Left cardiac atrium (tissue), 4 donors: ENCODE measurements around the gene EVX2. TPM values are rescaled to one million over a fixed set of nuclear protein-coding genes. Genes with fewer than 3 reads are reported as not detected.
A peak's percentile ranks its signal among the peaks of the same experiment; 100 is the strongest.

Experiments used
- ATAC-seq, 2 donors: fragments of 200-7000 bp; cut with Tn5 transposase; one replicate each; pipeline ENCODE4 v1.9.1; 2020; ENCODE audit warnings: mild to moderate bottlenecking in 2 of 2, moderate library complexity in 2 of 2
- DNase-seq: peaks from one replicate; pipeline ENCODE4 v3.0.0-alpha.2; 2020
- intact Hi-C, 2 donors: fragments of 100-400 bp; cut with DNase I; formaldehyde crosslinking; loops; one replicate each; pipeline versions ENCODE4 v1.14.1 to v1.15.1; 2022 to 2023
- total RNA-seq, 2 donors: library from RNA; stranded (reverse); fragmentation: NEBNext Ultra II Directional; extraction: Animal tissue kit (Norgen Biotek cat#: 25700); gene quantifications; one replicate each; pipeline ENCODE4 v1.2.1, GENCODE V29; 2021
- donor health status: DM: no; HTN: yes; CAD: no.
- donor health status: DM: no; HTN: yes; CAD: no; lungs with severe emphysema.
- donor health status: DM: yes; HTN: yes; CAD: no.
- donor health status: Dilated cardiomyopathy.

EVX2 gene
- total RNA-seq, 2 donors from 2014 or later: not detected

GRCh38 chr2:176099728-176100546 is 16.2 kb upstream of the EVX2 start, which contains the start of gene HOXD12:
Gene HOXD12, plus strand, starts transcription at chr2:176099795. Its CDS starts 7 bp downstream, at chr2:176099802.
- no peak for DNase-seq
- no peak for ATAC-seq
- intact Hi-C loops: no loop called here

DNA sequence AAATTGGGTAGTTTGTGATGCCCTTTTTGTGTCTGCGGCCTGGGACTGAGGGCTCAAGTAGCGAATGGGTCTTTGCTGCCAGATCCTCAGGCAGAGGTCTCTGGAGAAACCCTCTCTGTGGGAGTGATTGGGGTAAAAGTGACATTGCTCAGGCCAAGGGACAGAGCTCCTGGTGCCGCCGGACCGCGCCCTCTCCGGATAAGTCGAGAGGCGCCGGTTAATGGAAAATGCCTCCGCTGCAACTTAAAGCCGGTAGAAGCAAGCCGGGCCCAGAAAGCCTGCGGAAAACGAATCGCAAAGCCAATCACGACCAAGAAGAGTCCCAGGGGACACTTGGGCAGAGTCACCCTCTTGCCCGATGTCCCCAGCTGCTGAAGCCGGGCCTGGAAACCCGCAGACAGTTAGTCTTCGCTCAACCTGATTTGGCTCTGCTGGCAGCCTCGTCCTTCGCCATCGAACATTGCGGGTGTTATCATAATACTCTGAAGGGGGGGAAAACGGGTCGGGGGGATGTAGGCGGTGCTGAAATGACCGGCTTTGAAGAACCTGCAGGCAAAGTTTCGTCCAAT is 15.5 kb upstream of the EVX2 start:
- ATAC-seq: no peak
- intact Hi-C loops: no loop called here
- DNase-seq: no peak

GRCh38 chr2:176098366-176099158 is 14.8 kb upstream of the EVX2 start:
- ATAC-seq: no peak
- DNase-seq: no peak
- intact Hi-C loops: no loop called here

DNA sequence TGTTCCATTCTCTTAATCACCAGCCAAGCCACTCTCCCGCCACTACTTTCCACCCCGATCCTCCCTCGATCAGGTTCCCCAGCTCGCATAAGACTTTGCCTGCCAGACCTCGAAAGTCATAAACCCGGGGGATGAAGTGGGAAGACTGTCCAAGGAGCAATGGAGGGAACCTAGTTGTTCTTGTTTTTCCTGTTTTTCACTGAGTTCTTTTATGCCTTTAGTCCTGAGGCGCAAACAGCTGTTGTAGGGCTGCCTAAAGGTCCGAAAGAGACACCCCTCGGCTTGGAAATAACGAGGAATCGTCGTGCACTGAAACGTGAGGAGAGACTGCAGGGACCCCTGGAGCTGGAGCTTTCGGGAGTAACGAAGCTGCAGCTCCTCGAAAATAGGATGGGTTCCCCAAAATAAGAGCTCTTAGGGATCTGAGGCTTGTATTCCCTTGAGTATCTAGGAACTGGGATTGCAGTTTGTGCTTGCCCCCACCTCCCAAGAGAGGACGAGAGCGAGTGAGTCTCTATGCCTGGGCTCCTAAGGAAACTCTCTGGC is 14.1 kb upstream of the EVX2 start:
- intact Hi-C loops: no loop called here
- ATAC-seq: no peak
- DNase-seq: no peak

DNA sequence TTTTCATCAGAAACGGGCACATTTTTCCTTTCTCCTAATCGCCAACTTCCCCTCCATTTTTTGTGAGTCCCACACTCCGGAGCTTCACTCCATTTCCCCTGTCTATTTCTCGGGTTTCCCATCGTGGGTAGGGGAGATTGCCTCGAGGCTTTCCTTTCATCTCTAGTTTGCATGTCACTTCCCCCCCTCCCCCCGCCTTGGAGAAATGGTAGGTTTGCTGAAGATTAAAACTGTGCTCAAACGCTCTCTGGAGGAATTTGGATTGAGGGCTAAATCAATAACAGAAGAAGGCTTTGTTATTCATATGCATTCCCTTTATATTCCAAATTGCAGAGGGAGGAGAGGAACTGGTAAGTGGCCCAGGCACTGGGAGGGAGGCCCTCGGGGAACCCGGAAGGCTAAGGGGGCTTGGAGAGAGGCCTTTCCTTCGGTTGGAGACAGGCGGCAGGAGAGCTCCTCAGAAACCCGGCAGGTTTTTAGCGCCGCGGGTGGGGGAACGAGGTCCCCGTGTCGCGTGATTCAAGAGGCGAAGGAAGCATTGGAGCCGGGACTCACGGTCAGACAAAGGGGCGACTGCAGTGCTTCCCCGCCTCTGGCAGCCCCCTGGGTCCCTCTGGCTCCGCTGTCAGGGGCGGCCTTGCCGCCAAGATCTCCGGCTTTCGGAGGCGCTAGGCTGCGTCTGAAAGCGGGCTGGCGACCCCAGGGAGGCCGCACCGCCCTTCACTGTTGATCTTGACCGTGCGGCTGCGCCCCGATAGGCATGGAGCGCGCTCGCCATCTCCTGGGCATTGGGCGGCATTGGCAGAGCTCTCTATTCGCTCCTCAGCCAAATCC is 13.4 kb upstream of the EVX2 start:
- intact Hi-C loops: no loop called here
- DNase-seq (peak; percentile 66), ATAC-seq (peak; percentile 85 to 92)

DNA sequence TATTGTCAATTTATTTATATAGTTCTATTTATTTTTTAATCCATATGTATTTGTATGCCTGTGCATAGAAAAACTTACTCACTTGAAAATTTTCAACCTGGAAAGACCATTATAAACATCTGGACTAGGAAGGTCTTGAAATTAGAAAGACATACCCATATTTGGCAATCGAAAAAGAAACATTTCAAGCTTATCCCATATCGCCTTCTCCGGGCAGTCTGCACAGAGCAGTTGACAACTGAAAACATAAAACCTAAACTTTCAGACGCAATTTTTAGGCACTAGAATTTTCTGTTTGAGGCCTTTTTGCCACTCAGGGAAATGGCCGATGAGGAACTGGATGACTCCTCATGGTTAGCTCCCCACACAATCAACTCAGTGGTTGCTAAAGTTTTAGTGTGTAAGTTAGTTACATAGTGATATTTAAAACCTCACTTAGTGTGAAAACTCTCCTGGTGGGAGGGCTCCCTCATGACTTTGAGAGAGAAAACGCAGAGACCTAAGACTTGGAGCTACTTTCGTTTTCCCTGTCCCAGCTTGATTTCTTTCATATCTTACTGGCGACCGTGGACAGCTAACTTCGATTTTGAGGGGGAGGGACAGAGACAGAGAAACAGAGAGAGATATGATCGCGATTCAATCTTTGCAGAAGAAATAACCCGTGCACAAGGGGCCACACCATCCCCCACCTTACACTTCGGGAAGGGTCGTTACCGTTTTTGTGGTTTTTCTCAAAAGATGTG is 12.7 kb upstream of the EVX2 start:
- ATAC-seq (no peak), DNase-seq (no peak)
- intact Hi-C loops: no loop called here

- intact Hi-C loops: no loop called here
- ATAC-seq: no peak
- no peak for DNase-seq
Observed at GRCh38 chr2:176095421-176095820, 11.7 kb upstream of the EVX2 start.

GRCh38 chr2:176094349-176094748 is 10.6 kb upstream of the EVX2 start:
- DNase-seq: no peak
- ATAC-seq: no peak
- intact Hi-C loops: no loop called here

- DNase-seq (no peak), ATAC-seq (no peak)
- intact Hi-C loops: no loop called here
Observed at GRCh38 chr2:176093898-176094249, 10.1 kb upstream of the EVX2 start.

GRCh38 chr2:176093145-176093897 is 9.6 kb upstream of the EVX2 start:
- no peak for DNase-seq
- intact Hi-C loops: no loop called here

GRCh38 chr2:176092270-176093144 is 8.7 kb upstream of the EVX2 start, which contains the start of gene HOXD13:
Gene HOXD13, plus strand, starts transcription at chr2:176092721. Its CDS starts 170 bp downstream, at chr2:176092891.
- ATAC-seq (peak in 1 of 2 donors; percentile 17), DNase-seq (no peak)
- intact Hi-C loops: no loop called here

More at GRCh38 chr2:176093145-176093897, 9.6 kb upstream of the EVX2 start:
- ATAC-seq: no peak

DNA sequence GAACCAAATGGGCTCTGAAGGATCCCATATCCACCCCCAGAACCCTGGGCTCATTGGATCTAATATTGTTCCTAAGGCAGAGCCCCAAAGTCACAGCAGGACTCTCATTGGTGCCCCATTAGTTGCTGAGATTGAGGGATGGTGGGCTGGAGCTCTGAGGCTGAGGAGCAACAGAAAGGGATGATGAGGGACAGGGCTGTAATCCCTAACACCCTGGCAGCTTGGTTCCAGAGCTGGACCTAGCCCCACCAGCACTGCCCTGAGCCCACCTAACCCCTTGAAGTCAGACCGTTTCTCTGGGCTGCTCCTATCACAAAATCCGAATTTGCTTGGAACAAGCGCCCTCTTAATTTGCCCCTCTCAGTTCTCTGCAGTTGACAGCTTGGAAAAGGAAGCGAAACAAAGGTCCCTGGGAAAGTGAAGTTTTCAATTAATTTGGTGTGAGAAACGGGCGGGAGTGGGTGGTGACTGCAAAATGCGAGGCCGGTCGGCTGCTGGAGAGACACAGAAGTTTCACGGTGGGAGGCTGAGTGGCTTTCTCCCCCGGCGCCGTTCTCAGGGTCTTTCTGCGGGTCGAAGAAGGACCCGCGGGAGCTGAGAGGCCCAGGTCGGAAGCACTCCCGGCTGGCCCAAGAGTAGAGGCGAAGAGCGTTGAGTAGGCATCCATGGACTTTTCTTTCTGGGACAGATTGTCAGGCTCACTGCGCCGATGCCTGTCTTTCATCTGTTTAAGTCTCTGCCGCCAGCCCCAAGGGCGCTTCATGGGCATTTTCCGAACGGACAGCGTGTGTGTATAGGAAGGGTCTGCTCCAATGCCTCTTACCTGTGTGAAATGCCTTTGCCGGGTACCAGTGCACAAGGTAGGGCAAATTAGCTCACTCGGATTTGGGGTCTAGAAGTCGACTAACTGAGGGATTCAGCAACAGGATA is 7.8 kb upstream of the EVX2 start:
- DNase-seq (no peak), ATAC-seq (no peak)
- intact Hi-C loops: no loop called here

DNA sequence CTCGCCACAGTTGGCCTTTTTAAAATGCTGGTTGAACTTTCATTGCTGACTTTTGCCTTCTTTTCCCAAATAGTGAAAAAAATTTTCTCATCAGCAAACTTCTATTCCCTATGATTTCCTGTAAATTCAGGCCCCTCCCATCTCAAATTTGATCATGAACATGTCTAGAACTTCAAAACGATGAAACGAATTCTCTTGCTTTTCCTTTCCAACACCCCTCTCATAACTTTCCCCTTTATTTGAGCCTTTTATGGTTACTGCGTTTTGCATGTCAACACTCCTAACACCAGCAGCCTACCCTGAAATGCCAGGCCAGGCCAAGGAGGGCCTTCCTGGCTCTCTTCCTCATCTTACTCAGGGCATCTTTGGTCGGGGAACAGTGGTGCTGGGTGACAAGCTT is 7.1 kb upstream of the EVX2 start:
- intact Hi-C loops: no loop called here
- ATAC-seq (no peak), DNase-seq (no peak)

- ATAC-seq (no peak), DNase-seq (no peak)
- intact Hi-C loops: loop anchor here (5.0 to 10.0 kb wide), 4 partner anchors 403 to 725 kb away; no protein-coding TSS in a partner anchor
Observed at GRCh38 chr2:176089843-176090395, 6.2 kb upstream of the EVX2 start.
